HEK293 (cell line): ENCODE results near the gene COL5A1.

ENCODE experiments used
- GLIS1 ChIP-seq: fragments of 450-650 bp; formaldehyde crosslinking; IDR thresholded peaks from 2 replicates; pipeline ENCODE4 v1.5.1; 2016; ENCODE audit warnings: missing biosample characterization, missing genetic modification characterization
- ZNF600 ChIP-seq: fragments of 450-650 bp; formaldehyde crosslinking; IDR thresholded peaks from 2 replicates; pipeline ENCODE4 v1.5.1; 2016; ENCODE audit warnings: missing biosample characterization, missing genetic modification characterization
- TF ChIP-seq, protein P1 (sequence below): fragments of 450-650 bp; formaldehyde crosslinking; IDR thresholded peaks from 2 replicates; pipeline ENCODE4 v1.5.1; 2016; ENCODE audit warnings: missing biosample characterization, missing genetic modification characterization
- TF ChIP-seq, protein P2 (sequence below): fragments of 450-650 bp; formaldehyde crosslinking; conservative IDR thresholded peaks from 2 replicates; pipeline ENCODE4 v1.5.1; 2016; ENCODE audit warnings: low read depth, missing biosample characterization, missing genetic modification characterization
- TF ChIP-seq, protein P3 (sequence below): fragments of 450-650 bp; formaldehyde crosslinking; IDR thresholded peaks from 2 replicates; pipeline ENCODE4 v1.5.1; 2016; ENCODE audit warnings: missing biosample characterization, missing genetic modification characterization

DNA sequence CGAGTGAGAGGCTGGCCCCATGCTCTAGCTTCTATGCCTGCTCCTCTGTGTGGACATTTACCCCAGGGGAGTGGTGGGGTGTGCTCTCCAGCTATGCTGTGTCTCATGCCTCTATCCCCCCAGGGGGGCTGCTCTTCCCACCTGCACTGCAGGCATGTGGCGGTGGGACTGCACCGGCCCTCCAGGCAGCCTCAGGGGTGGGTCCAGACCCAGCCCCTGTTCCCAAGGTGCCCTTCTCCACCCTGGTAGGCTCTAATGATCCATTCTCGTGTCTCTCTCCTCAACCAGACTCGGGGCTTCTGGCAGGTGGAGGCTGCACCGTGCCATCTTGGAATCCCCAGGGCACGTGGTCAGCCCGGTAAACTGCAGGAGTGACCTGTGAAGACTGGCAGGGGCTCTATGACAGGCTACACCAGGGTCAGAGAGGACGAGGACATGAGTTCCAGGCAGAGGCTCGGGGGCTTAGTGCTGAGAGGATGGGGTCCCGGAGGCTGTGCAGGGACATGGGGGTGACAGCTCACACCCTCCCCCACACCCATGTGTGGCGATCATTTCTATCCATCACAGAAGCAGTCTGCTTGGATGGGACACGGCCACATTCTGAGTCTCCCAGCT, 22.7 kb upstream of the COL5A1 start:
- TF ChIP-seq GLIS1 (tag by site-specific recombination) (no peak), ZNF600 (tag by site-specific recombination) (no peak)
- TF ChIP-seq, protein P1, sequence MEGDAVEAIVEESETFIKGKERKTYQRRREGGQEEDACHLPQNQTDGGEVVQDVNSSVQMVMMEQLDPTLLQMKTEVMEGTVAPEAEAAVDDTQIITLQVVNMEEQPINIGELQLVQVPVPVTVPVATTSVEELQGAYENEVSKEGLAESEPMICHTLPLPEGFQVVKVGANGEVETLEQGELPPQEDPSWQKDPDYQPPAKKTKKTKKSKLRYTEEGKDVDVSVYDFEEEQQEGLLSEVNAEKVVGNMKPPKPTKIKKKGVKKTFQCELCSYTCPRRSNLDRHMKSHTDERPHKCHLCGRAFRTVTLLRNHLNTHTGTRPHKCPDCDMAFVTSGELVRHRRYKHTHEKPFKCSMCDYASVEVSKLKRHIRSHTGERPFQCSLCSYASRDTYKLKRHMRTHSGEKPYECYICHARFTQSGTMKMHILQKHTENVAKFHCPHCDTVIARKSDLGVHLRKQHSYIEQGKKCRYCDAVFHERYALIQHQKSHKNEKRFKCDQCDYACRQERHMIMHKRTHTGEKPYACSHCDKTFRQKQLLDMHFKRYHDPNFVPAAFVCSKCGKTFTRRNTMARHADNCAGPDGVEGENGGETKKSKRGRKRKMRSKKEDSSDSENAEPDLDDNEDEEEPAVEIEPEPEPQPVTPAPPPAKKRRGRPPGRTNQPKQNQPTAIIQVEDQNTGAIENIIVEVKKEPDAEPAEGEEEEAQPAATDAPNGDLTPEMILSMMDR (tag by site-specific recombination) = no peak
- TF ChIP-seq, protein P2, sequence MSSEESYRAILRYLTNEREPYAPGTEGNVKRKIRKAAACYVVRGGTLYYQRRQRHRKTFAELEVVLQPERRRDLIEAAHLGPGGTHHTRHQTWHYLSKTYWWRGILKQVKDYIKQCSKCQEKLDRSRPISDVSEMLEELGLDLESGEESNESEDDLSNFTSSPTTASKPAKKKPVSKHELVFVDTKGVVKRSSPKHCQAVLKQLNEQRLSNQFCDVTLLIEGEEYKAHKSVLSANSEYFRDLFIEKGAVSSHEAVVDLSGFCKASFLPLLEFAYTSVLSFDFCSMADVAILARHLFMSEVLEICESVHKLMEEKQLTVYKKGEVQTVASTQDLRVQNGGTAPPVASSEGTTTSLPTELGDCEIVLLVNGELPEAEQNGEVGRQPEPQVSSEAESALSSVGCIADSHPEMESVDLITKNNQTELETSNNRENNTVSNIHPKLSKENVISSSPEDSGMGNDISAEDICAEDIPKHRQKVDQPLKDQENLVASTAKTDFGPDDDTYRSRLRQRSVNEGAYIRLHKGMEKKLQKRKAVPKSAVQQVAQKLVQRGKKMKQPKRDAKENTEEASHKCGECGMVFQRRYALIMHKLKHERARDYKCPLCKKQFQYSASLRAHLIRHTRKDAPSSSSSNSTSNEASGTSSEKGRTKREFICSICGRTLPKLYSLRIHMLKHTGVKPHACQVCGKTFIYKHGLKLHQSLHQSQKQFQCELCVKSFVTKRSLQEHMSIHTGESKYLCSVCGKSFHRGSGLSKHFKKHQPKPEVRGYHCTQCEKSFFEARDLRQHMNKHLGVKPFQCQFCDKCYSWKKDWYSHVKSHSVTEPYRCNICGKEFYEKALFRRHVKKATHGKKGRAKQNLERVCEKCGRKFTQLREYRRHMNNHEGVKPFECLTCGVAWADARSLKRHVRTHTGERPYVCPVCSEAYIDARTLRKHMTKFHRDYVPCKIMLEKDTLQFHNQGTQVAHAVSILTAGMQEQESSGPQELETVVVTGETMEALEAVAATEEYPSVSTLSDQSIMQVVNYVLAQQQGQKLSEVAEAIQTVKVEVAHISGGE (tag by site-specific recombination) = no peak
- TF ChIP-seq, protein P3, sequence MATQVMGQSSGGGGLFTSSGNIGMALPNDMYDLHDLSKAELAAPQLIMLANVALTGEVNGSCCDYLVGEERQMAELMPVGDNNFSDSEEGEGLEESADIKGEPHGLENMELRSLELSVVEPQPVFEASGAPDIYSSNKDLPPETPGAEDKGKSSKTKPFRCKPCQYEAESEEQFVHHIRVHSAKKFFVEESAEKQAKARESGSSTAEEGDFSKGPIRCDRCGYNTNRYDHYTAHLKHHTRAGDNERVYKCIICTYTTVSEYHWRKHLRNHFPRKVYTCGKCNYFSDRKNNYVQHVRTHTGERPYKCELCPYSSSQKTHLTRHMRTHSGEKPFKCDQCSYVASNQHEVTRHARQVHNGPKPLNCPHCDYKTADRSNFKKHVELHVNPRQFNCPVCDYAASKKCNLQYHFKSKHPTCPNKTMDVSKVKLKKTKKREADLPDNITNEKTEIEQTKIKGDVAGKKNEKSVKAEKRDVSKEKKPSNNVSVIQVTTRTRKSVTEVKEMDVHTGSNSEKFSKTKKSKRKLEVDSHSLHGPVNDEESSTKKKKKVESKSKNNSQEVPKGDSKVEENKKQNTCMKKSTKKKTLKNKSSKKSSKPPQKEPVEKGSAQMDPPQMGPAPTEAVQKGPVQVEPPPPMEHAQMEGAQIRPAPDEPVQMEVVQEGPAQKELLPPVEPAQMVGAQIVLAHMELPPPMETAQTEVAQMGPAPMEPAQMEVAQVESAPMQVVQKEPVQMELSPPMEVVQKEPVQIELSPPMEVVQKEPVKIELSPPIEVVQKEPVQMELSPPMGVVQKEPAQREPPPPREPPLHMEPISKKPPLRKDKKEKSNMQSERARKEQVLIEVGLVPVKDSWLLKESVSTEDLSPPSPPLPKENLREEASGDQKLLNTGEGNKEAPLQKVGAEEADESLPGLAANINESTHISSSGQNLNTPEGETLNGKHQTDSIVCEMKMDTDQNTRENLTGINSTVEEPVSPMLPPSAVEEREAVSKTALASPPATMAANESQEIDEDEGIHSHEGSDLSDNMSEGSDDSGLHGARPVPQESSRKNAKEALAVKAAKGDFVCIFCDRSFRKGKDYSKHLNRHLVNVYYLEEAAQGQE = no peak
